GM19328 (cell line): ENCODE data around the gene SSR4.
"Not testable (repeated sequence)": the region's sequence is repeated elsewhere in the genome, so short reads cannot be mapped to it uniquely, and the experiment has no call there.

Source experiments
- ATAC-seq: cut with Tn5 transposase; IDR thresholded peaks from one replicate; pipeline ENCODE4 v1.9.1; 2021; ENCODE audit warnings: mild to moderate bottlenecking, moderate library complexity; ENCODE audit not compliant: unreplicated experiment

Gene SSR4

DNA sequence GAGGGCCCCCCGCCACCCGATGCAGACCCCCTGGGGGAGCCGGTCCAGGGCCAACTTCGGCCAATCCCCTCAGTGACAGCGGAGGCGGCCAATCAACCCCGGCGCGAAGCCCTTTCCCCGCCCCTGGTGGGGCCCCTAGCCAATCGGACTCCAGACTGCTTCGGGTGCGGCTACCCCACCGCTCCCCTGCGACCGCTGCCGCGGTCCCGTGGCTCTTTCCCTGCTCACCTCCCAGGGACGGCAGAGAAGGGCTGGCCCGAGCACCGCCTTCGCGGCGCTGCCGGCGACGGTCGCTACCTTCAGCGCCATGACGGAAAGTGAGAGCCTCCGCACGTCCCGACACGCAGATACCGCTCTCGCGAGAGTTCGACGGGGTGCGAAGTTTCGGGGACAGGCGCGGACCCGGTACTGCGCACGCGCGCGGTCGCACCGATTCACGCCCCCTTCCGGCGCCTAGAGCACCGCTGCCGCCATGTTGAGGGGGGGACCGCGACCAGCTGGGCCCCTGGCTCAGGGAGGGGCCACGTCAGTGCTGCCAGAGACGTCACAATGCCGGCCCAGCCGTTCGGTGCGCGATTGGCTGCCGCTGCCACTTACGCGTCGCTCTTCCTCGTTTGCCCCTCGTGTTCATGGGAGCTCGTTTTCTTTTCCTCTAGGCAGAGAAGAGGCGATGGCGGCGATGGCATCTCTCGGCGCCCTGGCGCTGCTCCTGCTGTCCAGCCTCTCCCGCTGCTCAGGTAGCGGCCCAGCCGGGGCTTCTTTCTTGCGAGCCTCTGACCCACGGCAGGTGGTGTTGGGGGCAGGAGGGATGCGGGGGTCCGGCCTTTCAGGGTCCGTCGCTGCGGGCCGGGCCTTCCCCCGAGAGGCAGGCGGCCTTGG is at the start of gene SSR4, which contains the start of gene IDH3G:
Gene SSR4, plus strand, starts transcription at position 651 of the 879 bp plus-strand sequence. Its CDS starts 20 bp downstream, at position 671.
Gene IDH3G, minus strand, starts transcription at position 358 of the 879 bp plus-strand sequence. Its CDS starts 49 bp downstream, at position 309.
- peak; percentile 89 for ATAC-seq

DNA sequence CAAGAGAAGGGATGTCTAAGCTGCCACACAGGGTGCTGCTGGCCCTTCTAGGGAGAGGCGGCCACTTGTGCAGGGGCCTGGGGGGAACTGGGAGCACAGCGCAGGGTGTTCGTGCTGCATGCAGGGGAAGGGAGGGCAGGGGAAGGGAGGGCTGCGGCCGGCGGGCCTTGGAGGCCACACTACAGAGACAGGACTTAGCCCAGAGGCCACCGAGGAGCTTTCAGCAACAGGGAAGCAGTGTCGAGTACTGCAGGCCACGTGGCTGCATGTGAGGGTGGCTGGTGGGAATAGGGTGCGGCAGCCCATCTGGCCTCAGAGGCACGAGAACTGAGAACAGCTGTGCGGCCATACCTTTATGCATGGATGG is 49.4 kb upstream of the SSR4 start:
- ATAC-seq, result not testable (repeated sequence)

DNA sequence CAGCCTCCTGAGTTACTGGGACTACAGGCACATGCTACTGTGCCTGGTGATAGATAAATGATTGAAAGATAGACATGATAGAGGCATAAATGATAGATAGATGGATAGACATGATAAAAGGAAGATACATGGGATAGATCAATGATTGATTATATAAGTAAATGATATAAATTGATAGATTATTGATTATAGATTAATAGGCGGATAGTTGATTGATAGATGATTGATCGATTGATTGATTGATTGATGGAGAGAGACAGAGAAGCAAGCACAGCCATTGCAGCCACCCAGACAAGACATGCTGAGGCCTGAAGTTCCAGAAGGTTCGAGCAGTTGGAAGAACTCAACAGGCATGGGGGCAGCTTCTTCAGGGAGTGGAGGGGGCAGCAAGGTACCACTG is 48.1 kb upstream of the SSR4 start:
- no peak for ATAC-seq

DNA sequence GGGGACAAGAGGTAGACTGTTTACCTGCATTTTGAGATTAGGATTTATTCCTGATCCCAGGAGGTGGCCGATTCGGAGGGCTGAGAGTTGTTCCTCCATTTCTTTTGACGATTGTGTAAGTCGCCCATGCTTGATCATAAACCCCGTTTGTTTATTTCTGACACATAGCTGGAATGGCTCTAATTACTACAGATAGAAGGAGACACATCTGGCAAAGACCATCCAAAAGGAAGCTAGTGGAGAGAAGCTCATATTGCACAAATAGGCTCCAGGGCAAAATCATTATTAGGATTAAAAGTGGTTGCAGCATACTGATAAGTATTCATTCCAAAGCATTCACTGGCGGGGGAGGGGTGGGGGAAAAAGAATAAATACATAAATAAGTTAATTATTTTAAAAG is 47.5 kb upstream of the SSR4 start:
- not testable (repeated sequence) for ATAC-seq

DNA sequence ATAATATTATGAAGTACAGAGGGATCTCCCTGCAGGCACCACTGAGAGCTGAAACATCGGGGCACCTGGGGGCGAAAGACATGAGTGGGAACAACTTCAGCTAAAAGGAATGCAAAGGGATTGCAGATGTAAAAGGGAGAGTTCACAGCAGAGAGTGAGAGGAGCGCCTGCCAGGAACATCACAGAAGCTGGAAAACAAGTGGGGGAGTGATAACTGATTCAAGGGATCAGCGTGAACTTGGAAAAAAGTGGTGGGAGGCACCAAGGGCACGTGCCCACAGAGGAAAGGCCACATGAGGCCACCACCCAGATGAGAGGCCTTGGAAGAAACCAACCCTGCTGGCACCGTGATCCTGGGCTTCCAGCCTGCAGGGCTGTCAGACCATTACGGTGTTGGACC is 45.5 kb upstream of the SSR4 start:
- not testable (repeated sequence) for ATAC-seq

DNA sequence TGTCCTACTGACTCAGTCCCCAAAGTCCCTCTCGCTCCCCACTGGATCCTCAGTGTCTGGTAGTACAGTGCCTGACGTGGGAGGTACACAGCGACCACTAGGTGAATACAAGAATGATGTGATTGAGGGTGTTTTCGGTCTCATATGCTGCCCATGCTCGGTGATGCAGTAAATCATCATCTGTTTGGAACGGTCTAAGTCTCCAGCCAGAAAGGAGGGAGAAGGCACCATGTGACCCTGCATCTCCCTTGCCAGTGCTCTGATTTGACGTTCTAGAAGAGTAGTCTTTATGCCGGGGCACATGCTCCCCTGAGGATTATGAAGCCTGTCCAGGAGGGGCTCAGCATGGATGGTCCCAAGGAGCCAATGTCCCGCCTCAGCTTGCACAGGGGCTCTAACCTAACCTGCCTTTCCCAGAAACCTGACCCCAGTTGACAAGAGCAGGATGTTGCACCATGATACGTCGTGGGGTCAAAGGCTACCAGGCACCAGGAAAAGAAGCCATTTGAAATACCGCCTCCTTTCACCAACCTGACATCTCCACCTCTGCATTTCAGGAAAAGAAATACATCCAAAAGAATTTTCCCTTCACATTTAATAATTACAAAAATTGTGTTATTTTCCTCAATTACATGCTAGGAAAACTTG is 44.2 kb upstream of the SSR4 start:
- ATAC-seq, result no peak

DNA sequence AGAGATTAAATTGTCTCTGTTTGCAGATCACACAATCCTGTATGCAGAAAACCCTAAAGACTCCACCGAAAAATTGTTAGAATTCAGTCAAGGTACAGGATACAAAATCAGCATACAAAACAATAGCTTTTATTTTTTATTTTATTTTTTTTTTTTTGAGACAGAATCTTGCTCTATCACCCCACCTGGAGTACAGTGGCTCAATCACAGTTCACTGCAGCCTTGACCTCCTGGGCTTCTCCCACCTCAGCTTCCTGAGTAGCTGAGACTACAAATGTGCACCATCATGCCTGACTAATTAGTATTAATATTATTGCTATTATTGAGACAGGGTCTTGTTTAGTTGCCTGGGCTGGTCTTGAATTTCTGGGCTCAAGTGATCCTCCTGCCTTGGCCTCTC is 39.3 kb upstream of the SSR4 start:
- ATAC-seq, result no peak

DNA sequence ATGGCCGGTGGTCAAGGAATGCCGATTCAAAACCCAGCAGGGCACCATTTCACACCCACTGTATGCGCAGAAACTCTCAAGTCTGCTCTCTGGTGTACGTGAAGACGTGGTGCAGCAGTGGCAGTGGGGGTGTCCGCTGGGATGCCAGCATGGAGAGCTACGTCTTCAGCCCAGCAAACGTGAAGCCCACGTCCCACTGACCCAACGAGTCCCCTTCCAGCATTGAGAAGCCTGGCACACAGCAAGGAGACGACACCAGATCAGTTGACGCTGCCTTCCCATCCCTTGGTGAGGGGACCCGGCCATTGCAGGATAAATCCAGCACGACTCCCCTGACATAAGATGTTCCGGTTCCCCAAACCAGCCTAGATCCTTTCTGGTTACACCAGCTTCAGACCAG is 32.6 kb upstream of the SSR4 start:
- ATAC-seq, result no peak

DNA sequence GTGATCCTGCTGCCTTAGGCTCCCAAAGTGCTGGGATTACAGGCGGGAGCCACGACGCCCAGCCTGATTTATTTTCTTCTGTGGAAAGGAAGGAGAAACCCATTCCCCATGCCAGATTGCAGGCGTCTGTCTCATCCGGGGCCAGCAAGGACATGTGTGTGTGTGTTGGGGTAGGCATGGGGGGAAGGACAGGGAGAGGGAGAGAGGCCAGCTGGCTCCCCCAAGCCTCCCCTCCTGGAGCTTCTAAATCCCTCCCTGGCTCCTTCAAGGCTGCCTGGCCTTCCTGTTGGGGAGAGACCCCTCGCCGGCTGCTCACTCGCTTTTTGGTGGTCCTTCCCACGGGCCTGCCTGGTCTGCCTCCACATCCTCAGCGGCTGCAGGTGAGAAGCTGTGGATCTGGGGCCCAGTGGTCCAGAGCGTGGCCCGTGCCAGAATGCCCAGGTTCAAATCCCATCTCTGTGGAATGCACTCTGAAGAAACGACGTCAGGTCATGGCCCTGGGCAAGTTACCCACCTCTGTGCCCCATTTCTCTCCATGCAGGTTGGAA is 31.8 kb upstream of the SSR4 start:
- no peak for ATAC-seq

DNA sequence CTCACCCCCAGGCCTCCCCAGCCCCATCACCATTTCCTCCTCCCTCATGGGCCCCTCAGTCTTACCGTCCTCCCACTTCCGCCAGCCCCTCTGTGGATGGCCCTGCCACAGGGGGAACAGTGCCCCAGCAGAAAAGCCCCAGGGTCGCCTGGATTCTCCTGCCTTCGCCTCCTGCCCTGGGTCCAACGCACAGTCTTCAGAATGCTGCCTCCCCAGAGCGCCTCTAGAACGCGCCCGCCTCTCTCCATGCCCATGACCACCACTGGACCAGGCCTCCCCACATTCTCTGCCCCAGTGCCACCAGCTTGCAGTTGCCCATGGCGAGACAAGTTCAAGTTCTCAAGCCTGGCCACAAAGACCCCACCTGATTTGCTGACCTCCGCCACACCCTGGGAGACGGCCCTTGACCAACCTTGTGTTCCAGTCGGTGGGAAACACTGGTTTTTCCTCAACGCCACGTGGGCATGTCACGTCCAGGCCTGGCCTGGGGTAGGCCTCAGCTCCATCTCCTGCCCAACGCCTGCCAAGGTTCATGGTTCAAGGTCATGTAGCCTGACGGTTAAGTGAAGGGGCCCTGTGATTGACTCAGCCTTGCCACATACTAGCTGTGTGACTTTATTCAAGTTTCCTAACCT is 31.1 kb upstream of the SSR4 start:
- no peak for ATAC-seq

DNA sequence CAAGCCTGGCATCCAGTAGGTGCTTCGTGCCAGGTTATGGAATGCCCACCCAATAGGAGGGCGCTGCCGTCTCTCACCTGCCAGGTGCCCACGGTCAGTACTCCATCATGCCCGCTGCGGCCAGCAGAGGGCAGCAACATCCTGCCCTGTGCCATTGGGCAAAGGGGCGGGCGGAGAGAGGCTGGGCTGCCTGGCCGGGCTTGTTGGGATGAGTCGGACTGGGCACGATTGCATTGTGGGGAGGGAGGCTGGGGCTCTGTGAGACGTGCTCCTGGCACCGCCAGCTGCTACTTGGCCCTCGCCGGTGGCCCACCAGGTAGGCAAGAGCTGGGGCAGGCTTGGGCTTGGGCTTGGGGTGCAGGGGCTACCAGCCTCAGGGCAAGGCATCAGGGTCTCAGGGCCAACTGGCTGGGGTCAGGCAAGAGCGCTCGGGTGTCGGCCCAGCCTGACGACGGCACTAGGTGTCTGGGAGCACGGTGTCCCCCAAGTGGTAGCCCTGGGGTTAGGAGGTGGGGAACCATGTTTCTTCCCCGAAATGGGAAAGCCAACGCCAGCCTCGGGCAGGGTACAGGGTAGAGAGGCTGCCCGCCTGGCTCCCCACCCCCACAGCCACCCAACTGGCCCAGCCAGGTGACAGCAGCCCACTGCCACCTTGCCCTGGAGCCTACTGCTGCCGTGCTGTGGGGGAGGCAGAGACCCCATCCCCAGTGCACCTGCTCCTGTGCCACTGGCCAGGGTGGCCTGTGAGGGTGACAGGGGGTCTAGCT is 30.3 kb upstream of the SSR4 start, which contains the start of gene PLXNB3:
Gene PLXNB3, plus strand, starts transcription at position 261 of the 767 bp plus-strand sequence. CDS start 1,287 bp downstream, outside the sequence.
- ATAC-seq, result no peak

DNA sequence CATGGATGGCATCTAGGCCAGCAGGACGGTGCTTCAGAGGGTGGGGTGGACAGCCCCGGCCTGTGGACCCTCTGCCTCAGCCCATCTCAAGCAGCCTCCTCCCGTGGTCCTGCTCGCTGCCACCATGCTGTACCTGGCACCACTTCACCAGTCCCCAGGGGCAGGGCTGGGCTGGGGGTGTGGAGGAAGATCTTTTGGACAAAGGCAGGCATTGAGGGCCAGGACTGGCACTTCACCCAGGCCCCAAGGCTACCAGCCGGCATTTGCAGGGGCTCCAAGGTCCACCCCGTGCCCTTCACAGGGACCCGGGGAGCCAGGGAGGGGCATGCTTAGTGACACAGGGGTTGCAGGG is 29.7 kb upstream of the SSR4 start:
- no peak for ATAC-seq

DNA sequence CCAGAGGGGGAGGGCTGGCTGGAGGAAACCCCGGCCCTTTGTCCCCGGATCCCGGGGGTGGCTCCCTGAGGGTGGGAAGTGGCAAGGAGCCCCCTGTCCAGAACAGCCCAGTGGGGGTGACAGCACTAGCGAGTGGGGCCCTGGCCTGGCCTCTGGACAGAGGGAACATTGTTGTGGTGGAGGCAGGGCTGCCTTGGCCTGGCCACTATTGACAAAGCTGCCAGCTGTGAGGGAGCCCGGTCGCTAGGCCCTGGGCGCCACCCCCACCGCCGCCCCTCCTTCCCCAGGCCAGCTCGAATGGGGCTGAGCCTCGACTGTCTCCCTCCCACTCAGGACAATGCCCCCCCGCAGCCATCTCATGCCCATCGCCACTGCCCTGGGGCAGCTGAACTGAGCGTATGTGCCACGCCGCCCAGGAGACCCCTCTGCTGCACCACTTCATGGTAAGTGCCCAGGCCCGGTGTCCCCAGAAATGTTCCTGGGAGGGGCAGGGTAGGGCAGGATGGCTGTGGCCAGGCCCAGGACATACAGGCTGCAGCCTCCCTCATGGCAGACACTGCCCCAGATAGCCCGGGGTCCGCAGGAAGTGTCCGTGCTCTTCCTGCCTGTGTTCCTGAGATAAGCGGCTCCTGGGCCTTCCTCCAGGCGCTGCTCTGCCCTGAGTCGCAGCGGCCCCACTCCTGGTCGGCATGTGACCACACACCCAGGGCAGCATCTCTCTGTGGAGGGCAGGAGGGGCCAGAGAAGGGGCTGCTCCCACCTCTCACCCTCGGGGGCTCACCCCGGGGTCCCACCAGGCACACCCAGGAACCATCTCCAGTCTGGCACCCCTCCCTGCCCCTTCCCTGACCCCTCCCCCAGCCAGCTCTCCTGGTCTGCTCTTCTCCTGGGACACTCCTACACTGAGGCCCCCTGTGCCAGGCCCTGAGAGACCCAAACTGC is 29.1 kb upstream of the SSR4 start:
- ATAC-seq, result no peak

DNA sequence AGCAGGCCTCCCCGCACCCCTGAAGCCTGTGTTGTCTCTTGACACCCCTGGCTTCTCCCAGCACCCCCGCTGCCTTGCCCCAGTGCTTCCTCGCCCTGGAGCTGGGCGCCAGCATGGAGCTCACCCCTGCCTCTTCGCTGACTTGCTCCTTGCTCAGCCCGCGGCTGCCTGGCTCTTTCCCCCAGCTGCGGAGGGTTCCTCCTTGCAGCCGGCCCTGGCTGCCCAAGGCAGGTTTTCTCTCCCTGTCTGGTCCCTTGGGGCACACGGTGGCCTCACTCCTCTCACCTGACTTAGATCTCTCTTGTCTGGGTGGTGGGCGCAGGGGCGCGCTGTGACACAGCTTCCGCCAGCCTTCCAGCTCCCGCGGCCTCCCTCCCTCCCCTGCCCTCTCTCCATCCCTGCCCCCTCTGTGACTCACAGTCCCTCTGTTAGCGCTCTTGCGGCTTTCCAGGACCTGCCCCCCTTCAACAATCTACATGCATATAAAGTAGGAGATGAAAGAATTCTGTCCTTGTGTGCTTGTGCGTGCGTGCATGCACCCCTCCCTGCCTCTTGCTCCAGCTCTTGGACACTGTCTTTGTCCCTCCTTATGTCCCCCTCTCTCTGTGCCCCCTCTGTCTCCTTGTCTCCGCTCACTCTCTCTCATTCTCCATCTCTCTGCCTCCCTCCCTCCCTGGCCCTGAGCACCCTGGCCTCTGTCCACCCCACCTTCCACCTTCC is 28.2 kb upstream of the SSR4 start:
- no peak for ATAC-seq

DNA sequence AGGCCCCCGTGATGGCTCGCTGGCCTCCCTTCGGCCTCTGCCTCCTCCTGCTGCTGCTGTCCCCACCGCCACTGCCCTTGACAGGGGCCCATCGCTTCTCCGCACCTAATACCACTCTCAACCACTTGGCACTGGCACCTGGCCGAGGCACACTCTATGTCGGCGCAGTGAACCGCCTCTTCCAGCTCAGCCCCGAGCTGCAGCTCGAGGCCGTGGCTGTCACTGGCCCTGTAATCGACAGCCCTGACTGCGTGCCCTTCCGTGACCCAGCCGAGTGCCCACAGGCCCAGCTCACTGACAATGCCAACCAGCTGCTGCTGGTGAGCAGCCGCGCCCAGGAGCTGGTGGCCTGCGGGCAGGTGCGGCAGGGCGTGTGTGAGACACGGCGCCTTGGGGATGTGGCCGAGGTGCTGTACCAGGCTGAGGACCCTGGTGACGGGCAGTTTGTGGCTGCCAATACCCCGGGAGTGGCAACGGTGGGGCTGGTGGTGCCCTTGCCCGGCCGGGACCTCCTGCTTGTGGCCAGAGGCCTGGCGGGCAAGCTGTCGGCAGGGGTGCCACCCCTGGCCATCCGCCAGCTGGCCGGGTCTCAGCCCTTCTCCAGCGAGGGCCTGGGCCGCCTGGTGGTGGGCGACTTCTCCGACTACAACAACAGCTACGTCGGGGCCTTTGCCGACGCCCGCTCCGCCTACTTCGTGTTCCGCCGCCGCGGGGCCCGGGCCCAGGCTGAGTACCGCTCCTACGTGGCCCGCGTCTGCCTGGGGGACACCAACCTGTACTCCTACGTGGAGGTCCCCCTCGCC is 27.4 kb upstream of the SSR4 start:
- ATAC-seq, result no peak

DNA sequence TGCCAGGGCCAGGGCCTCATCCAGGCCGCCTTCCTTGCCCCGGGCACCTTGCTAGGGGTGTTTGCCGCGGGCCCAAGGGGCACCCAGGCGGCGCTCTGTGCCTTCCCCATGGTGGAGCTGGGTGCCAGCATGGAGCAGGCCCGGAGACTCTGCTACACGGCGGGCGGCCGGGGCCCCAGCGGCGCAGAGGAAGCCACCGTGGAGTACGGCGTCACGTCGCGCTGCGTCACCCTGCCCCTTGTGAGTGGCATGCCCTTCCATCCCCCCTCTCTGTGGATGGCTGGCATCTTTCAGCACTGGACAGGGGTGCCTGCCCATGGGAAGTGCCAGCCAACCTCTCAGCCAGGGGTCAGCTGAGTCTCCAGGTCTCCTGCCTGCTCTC is 26.8 kb upstream of the SSR4 start:
- ATAC-seq, result no peak

DNA sequence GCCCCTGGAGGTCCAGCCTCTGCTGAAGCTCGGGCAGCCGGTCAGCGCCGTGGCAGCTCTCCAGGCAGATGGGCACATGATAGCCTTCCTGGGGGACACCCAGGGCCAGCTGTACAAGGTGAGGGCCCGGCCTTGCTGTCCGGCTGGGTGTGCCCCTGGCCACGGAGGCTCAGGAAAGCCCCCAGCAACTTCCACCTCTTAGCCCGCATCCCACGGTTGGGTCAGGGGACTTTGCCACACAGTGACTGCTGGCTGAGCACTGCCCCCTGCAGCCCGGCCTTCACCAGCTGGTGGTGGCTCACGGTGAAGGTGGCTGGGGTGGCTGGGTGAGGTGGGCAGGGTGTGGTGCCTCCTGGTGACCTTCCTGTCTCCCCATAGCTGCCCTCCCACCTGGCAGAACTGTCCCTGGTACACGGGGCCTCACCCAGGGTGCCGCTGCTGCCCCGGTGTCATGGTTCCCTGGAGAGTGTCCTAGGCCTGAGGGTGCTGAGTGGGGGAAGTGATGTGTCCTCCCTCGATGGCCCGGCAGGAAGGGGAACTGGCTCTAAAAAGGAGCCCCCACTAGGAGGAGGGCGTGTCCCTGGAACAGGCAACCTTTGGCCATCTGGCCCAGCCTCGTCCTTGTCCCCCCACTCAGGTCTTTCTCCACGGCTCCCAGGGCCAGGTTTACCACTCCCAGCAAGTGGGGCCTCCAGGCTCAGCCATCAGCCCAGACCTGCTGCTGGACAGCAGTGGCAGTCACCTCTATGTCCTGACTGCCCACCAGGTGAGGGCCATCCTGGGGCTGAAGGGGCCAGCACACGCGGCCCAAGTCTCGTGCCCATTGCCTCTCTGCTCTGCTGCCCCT is 25.9 kb upstream of the SSR4 start:
- ATAC-seq, result no peak
